Activated CD4-positive, alpha-beta T cell treated with anti-CD3 and anti-CD28 coated beads, Interleukin-2, amount 10 ng/mL, durations not matched to agents 7 days and 5 days (primary cell): Measurements from ENCODE around the gene CCL17. TPM values are rescaled to one million over a fixed set of nuclear protein-coding genes. Genes with fewer than 3 reads are reported as not detected.

ENCODE experiments used
- CTCF ChIA-PET: fragments of 350-600 bp; sonication (Branson Sonifier 250); formaldehyde crosslinking; loops from one replicate; lab custom pipeline; 2021; ENCODE audit warnings: antibody characterized with exemption; lab: Charles Lee
- POLR2A ChIA-PET: fragments of 350-600 bp; sonication (Branson Sonifier 250); formaldehyde crosslinking; loops from one replicate; lab custom pipeline; 2021; ENCODE audit warnings: antibody characterized with exemption; lab: Charles Lee
- DNase-seq: peaks from one replicate; pipeline ENCODE4 v3.0.0-alpha.2; 2020
- H3K27ac Mint-ChIP-seq: one replicate; pipeline ENCODE4 v1.8.0; 2021; ENCODE audit warnings: mild to moderate bottlenecking, moderate library complexity, mixed read lengths
- H3K27me3 Mint-ChIP-seq: one replicate; pipeline ENCODE4 v1.8.0; 2021; ENCODE audit warnings: mixed read lengths
- H3K36me3 Mint-ChIP-seq: one replicate; pipeline ENCODE4 v1.8.0; 2021; ENCODE audit warnings: low read depth, mixed read lengths
- H3K4me1 Mint-ChIP-seq: one replicate; pipeline ENCODE4 v1.8.0; 2021; ENCODE audit warnings: mixed read lengths
- H3K4me3 Mint-ChIP-seq: one replicate; pipeline ENCODE4 v1.8.0; 2021; ENCODE audit warnings: mild to moderate bottlenecking, moderate library complexity, mixed read lengths
- H3K9me3 Mint-ChIP-seq: one replicate; pipeline ENCODE4 v1.8.0; 2021; ENCODE audit warnings: mixed read lengths
- total RNA-seq, 2 experiments: library from RNA; stranded (reverse); gene quantifications; one replicate each; pipeline ENCODE4 v1.2.3, GENCODE V29; 2021

CCL17 gene
- under 1 TPM; 0.40 to 0.42 TPM for total RNA-seq

- Mint-ChIP-seq H3K4me3 (no peak within 1 kb of the TSS), H3K27ac (no peak within 1 kb of the TSS), H3K27me3 (no peaks in the 10 kb centered on the region), H3K36me3 (no peaks in the 10 kb centered on the region), H3K4me1 (no peaks in the 10 kb centered on the region), H3K9me3 (no peaks in the 10 kb centered on the region)
- DNase-seq: no peak
- ChIA-PET CTCF (interaction anchor here (0.7 to 2.4 kb wide), 3 partner anchors 13 to 104 kb away, joined by 3 to 7 read pairs (median 4); no protein-coding TSS in a partner anchor), POLR2A (no interaction called here)
Measured at GRCh38 chr16:57403965-57404817, at the start of gene CCL17. TSS of gene CCL17 (plus strand) at chr16:57404767. CDS start at chr16:57413933, 9,166 bp downstream.

DNA sequence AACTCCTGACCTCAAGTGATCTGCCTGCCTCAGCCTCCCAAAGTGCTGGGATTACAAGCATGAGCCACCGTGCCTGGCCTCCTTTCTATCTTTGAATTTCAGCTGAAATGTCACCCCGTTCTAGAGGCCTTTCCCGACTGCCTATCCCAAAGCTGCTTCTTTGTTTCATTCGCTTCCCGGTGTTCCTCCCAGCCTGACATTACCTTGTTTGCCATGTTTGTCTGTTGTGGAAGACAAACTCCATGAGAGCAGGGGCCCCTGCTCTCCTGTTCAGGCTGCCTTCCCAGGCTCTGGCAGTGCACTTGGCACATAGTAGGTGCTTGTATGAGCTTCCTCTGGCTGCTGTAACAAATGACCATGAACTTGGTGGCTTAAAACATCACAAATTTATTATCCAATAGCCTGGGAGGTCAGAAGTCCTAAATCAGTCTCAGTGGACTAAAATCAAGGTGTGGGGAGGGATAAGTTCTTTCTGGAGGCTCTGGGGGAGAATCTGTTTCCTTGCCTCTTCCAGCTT lies 48.6 kb upstream of the CCL17 start:
- DNase-seq: no peak
- Mint-ChIP-seq H3K27me3 (peaks cover 9% of the 10 kb centered on the region), H3K4me3 (no peak overlapping the region), H3K27ac (no peak overlapping the region), H3K36me3 (no peaks in the 10 kb centered on the region), H3K9me3 (no peaks in the 10 kb centered on the region), H3K4me1 (no peaks in the 10 kb centered on the region)
- POLR2A ChIA-PET: no interaction called here
- CTCF ChIA-PET: interaction anchor here (1.1 kb wide), 1 partner anchor 61 kb away, joined by 3 read pairs; no protein-coding TSS in a partner anchor

- DNase-seq: no peak
Measured at GRCh38 chr16:57356547-57356946, 48.0 kb upstream of the CCL17 start.

DNA sequence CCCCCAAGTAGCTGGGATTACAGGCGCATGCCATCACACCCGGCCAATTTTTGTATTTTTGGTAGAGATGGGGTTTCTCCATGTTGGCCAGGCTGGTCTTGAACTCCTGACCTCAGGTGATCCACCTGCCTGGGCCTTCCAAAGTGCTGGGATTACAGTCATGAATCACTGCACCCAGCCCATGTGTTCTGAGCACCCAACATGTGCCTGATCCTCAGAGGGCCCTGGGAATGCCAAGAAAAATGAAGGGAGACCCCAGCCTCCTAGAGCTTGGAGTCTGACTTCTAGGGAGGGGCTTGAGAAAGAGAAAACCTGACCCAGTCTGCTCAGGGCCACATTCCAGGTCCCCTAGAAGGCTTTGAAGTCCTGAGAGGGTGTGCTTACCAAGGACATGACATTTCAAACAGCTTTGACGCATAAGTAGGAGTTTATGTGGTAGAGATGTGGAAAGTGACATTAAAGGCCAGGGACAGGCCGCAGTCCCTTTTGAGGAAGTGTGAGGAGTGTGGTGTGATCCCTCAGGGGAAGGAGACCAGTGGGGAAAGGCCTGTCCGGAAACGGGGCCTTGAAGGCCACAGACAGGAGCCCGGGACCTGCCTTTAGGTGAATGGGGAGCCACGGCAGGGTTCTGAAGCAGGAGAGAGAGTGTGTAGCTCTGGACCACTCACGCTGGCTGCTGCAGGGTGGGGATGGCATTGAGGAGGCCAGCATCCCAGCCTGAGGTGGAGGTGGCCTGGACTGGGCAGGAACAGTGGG lies 47.1 kb upstream of the CCL17 start:
- POLR2A ChIA-PET: no interaction called here
- CTCF ChIA-PET: no interaction called here
- no peaks in the 10 kb centered on the region for H3K4me1 Mint-ChIP-seq
- no peak overlapping the region for H3K4me3 Mint-ChIP-seq
- H3K27me3 Mint-ChIP-seq: peaks cover 3% of the 10 kb centered on the region
- no peaks in the 10 kb centered on the region for H3K9me3 Mint-ChIP-seq
- H3K27ac Mint-ChIP-seq: no peak overlapping the region
- H3K36me3 Mint-ChIP-seq: no peaks in the 10 kb centered on the region
- DNase-seq: no peak

More at GRCh38 chr16:57356547-57356946, 48.0 kb upstream of the CCL17 start:
- Mint-ChIP-seq H3K27me3 (peaks cover 9% of the 10 kb centered on the region), H3K4me3 (no peak overlapping the region), H3K36me3 (no peaks in the 10 kb centered on the region), H3K4me1 (no peaks in the 10 kb centered on the region), H3K27ac (no peak overlapping the region), H3K9me3 (no peaks in the 10 kb centered on the region)
- CTCF ChIA-PET: interaction anchor here (1.1 kb wide), 1 partner anchor 60 kb away, joined by 3 read pairs; no protein-coding TSS in a partner anchor
- POLR2A ChIA-PET: no interaction called here

DNA sequence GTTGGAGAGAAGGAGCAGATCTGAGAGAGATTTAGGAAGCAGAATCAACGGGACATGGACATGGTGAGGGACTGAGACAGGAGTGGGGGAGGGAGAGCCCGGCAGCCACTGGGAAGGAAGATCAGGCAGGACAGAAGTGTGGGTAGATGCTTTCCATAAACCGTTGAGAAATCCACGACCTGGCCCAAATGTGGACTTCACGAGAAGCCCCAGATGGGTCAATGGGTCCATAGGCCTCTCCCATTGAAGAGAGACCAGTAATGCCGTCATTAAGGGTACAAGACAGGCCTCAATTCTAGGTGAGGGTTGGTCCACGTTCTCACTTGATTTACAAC lies 46.5 kb upstream of the CCL17 start:
- H3K4me1 Mint-ChIP-seq: no peaks in the 10 kb centered on the region
- H3K9me3 Mint-ChIP-seq: no peaks in the 10 kb centered on the region
- H3K4me3 Mint-ChIP-seq: no peak overlapping the region
- H3K27ac Mint-ChIP-seq: no peak overlapping the region
- H3K27me3 Mint-ChIP-seq: peaks cover 3% of the 10 kb centered on the region
- ChIA-PET POLR2A (no interaction called here), CTCF (no interaction called here)
- DNase-seq: no peak
- no peaks in the 10 kb centered on the region for H3K36me3 Mint-ChIP-seq

DNA sequence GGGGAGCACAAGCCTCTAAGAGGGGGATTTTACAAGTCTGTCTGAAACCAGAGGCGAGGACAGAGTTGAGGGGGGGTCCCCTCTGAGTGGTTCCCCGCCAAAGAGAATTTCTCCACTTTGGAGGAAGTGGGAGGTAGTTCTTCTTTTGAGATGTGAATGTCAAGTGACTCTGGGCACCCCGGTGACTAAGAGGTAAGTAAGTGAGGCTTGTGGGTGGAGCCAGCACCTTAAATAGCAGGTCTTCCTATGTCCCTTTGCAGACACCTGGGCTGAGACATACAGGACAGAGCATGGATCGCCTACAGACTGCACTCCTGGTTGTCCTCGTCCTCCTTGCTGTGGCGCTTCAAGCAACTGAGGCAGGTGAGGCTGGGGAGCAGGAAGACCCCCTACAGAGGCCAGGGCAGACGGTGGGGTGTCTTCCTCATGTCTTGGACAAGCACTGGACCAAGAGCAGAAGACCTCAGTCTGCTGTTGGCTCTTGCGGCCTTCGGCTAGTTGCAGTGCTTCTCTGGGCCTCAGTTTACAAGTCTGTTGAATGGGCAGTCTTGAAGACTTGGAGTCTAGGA lies 46.0 kb upstream of the CCL17 start, which contains the start of gene CCL22:
Gene CCL22 (plus strand): TSS at position 257 of the 569 bp plus-strand sequence. CDS start 34 bp downstream, at position 291.
- Mint-ChIP-seq H3K4me1 (no peaks in the 10 kb centered on the region), H3K36me3 (no peaks in the 10 kb centered on the region), H3K27ac (no peak within 1 kb of the TSS), H3K27me3 (peaks cover 3% of the 10 kb centered on the region), H3K9me3 (no peaks in the 10 kb centered on the region), H3K4me3 (no peak within 1 kb of the TSS)
- ChIA-PET CTCF (no interaction called here), POLR2A (no interaction called here)
- DNase-seq: no peak

- Mint-ChIP-seq H3K4me1 (no peaks in the 10 kb centered on the region), H3K9me3 (no peaks in the 10 kb centered on the region), H3K27ac (no peak overlapping the region), H3K4me3 (no peak overlapping the region), H3K27me3 (no peaks in the 10 kb centered on the region), H3K36me3 (no peaks in the 10 kb centered on the region)
- ChIA-PET CTCF (interaction anchor here (0.5 to 0.8 kb wide), 2 partner anchors 57 to 304 kb away, joined by 3 read pairs; no protein-coding TSS in a partner anchor), POLR2A (no interaction called here)
- no peak for DNase-seq
Measured at GRCh38 chr16:57360321-57360935, 44.1 kb upstream of the CCL17 start.

- Mint-ChIP-seq H3K36me3 (no peaks in the 10 kb centered on the region), H3K4me1 (no peaks in the 10 kb centered on the region), H3K9me3 (no peaks in the 10 kb centered on the region), H3K27ac (no peak overlapping the region), H3K4me3 (no peak overlapping the region), H3K27me3 (no peaks in the 10 kb centered on the region)
- no peak for DNase-seq
- POLR2A ChIA-PET: no interaction called here
- CTCF ChIA-PET: no interaction called here
Measured at GRCh38 chr16:57361404-57361803, 43.2 kb upstream of the CCL17 start.

DNA sequence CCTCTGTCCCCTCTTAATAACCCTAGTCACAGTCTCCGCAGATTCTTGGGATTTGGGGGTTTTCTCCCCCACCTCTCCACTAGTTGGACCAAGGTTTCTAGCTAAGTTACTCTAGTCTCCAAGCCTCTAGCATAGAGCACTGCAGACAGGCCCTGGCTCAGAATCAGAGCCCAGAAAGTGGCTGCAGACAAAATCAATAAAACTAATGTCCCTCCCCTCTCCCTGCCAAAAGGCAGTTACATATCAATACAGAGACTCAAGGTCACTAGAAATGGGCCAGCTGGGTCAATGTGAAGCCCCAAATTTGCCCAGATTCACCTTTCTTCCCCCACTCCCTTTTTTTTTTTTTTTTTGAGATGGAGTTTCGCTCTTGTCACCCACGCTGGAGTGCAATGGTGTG lies 40.4 kb upstream of the CCL17 start:
- H3K36me3 Mint-ChIP-seq: no peaks in the 10 kb centered on the region
- POLR2A ChIA-PET: no interaction called here
- H3K27me3 Mint-ChIP-seq: peaks cover 3% of the 10 kb centered on the region
- no peaks in the 10 kb centered on the region for H3K4me1 Mint-ChIP-seq
- CTCF ChIA-PET: interaction anchor here (0.6 to 1.5 kb wide), 4 partner anchors 14 to 56 kb away, joined by 3 to 4 read pairs (median 4); no protein-coding TSS in a partner anchor
- H3K27ac Mint-ChIP-seq: no peak overlapping the region
- H3K9me3 Mint-ChIP-seq: no peaks in the 10 kb centered on the region
- H3K4me3 Mint-ChIP-seq: no peak overlapping the region
- no peak for DNase-seq

DNA sequence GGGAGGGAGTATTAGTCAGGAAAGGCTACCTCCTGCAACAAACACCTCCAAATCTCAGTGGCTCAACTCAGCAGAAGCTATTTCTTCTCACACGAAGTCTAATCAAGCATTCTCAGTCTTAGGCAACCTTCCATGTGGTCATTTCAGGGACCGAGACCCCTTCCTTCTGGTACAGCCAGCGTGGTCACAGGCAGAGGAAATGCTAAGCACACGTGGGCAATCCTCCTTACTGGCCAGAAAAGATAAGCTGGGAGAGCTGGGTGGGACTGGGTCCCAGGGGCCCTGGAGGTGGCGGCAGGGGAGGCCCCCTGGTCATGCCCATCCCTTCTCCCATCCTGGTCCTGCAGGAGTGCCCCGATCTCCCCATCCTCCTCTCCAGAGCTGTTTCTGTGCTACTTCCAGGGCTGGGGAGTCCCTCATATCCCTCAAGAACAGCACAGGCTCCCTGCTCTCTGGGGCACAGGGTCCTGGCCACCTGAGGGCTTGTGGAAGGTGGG lies 38.0 kb upstream of the CCL17 start:
- no peaks in the 10 kb centered on the region for H3K9me3 Mint-ChIP-seq
- CTCF ChIA-PET: no interaction called here

DNA sequence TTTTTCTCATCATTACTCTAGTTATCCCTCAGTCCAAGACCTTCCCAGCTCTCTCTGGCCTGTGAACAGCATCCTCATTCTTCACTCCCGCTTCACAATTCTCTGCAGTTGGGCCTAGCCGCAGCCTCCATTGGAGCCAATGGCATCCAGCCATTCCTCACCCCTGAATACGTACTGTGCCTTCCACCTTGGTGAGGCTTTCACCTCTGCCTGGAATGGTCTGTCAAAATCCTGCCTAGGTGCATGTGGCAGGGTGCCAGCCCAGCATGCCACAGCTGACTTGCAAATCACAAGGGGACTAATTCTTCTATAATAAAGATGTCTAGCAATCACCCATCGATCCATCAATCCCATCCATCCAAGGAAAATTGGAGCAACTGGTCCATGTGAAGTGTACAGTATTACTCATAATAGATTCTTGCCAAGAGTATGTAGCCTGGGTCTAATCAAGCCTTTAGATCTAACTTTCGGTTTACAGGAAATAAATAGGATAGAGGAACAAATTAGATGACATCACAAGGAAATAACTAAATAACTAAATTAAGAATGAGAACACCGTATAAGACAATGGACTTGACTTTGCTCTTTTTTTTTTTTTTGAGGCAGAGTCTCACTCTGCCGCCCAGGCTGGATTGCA lies 37.3 kb upstream of the CCL17 start:
- H3K27me3 Mint-ChIP-seq: peaks cover 3% of the 10 kb centered on the region
- H3K27ac Mint-ChIP-seq: no peak overlapping the region
- ChIA-PET CTCF (no interaction called here), POLR2A (no interaction called here)
- DNase-seq: no peak
- no peak overlapping the region for H3K4me3 Mint-ChIP-seq
- H3K9me3 Mint-ChIP-seq: no peaks in the 10 kb centered on the region
- H3K36me3 Mint-ChIP-seq: no peaks in the 10 kb centered on the region
- no peaks in the 10 kb centered on the region for H3K4me1 Mint-ChIP-seq

More for the DNA sequence above, 38.0 kb upstream of the CCL17 start:
- Mint-ChIP-seq H3K4me1 (no peaks in the 10 kb centered on the region), H3K36me3 (no peaks in the 10 kb centered on the region), H3K27ac (no peak overlapping the region), H3K27me3 (peaks cover 3% of the 10 kb centered on the region), H3K4me3 (no peak overlapping the region)
- no peak for DNase-seq
- POLR2A ChIA-PET: no interaction called here
